ENCODE measurements around the gene CORIN.
"Not testable (repeated sequence)": the region's sequence is repeated elsewhere in the genome, so short reads cannot be mapped to it uniquely, and the experiment has no call there.

CORIN gene

GRCh38 chr4:47557255-47557654, 280.6 kb downstream of the CORIN start (continued):
- no peak for TF ChIP-seq RARB (CRISPR knock-in tag; IDR thresholded peaks at IDR 0.05)

- ATAC-seq = not testable (repeated sequence)
Observed at GRCh38 chr4:47555920-47556319, 281.9 kb downstream of the CORIN start.

- no peak for ATAC-seq
- TF ChIP-seq ZFP30 (CRISPR knock-in tag; IDR thresholded peaks at IDR 0.05) (no peak), ZNF565 (CRISPR knock-in tag; conservative IDR thresholded peaks at IDR 0.05; ENCODE audit: low read depth) (no peak)
Observed at GRCh38 chr4:47553329-47554125, 284.3 kb downstream of the CORIN start.

GRCh38 chr4:47551682-47552081, 286.2 kb downstream of the CORIN start:
- TF ChIP-seq, protein P1, sequence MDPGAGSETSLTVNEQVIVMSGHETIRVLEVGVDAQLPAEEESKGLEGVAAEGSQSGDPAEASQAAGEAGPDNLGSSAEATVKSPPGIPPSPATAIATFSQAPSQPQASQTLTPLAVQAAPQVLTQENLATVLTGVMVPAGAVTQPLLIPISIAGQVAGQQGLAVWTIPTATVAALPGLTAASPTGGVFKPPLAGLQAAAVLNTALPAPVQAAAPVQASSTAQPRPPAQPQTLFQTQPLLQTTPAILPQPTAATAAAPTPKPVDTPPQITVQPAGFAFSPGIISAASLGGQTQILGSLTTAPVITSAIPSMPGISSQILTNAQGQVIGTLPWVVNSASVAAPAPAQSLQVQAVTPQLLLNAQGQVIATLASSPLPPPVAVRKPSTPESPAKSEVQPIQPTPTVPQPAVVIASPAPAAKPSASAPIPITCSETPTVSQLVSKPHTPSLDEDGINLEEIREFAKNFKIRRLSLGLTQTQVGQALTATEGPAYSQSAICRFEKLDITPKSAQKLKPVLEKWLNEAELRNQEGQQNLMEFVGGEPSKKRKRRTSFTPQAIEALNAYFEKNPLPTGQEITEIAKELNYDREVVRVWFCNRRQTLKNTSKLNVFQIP (CRISPR knock-in tag; IDR thresholded peaks at IDR 0.05; ENCODE audit: borderline replicate concordance, low read depth) = no peak
- TF ChIP-seq RARB (CRISPR knock-in tag; IDR thresholded peaks at IDR 0.05) (no peak), ZNF70 (CRISPR knock-in tag; IDR thresholded peaks at IDR 0.05) (no peak), ZNF565 (CRISPR knock-in tag; conservative IDR thresholded peaks at IDR 0.05; ENCODE audit: low read depth) (no peak), ZFP3 (CRISPR knock-in tag; IDR thresholded peaks at IDR 0.05) (0 out of 2 replicates have a peak, but pooled peaks have one; percentile 23), SNAI2 (CRISPR knock-in tag; IDR thresholded peaks at IDR 0.05) (no peak), ZFP30 (CRISPR knock-in tag; IDR thresholded peaks at IDR 0.05) (no peak), ZC3H10 (CRISPR knock-in tag; IDR thresholded peaks at IDR 0.05) (peak; percentile 41; the same call in 1 of the 2 replicates), TOX (CRISPR knock-in tag; IDR thresholded peaks at IDR 0.05; ENCODE audit: borderline replicate concordance) (no peak), GLIS3 (CRISPR knock-in tag; IDR thresholded peaks at IDR 0.05) (no peak), ZNF8 (CRISPR knock-in tag; IDR thresholded peaks at IDR 0.05) (no peak), ISL1 (CRISPR knock-in tag; IDR thresholded peaks at IDR 0.05) (0 out of 2 replicates have a peak, but pooled peaks have one; percentile 20)
- TF ChIP-seq, protein P2, sequence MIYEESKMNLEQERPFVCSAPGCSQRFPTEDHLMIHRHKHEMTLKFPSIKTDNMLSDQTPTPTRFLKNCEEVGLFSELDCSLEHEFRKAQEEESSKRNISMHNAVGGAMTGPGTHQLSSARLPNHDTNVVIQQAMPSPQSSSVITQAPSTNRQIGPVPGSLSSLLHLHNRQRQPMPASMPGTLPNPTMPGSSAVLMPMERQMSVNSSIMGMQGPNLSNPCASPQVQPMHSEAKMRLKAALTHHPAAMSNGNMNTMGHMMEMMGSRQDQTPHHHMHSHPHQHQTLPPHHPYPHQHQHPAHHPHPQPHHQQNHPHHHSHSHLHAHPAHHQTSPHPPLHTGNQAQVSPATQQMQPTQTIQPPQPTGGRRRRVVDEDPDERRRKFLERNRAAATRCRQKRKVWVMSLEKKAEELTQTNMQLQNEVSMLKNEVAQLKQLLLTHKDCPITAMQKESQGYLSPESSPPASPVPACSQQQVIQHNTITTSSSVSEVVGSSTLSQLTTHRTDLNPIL (CRISPR knock-in tag; IDR thresholded peaks at IDR 0.05; ENCODE audit: low read depth) = no peak
- no peak; the same call in 2 of the 3 replicates for ATAC-seq

GRCh38 chr4:47550899-47551548, 286.8 kb downstream of the CORIN start:
- TF ChIP-seq ZFP30 (CRISPR knock-in tag; IDR thresholded peaks at IDR 0.05) = no peak
- no peak for TF ChIP-seq PPARA (CRISPR knock-in tag; IDR thresholded peaks at IDR 0.05; ENCODE audit: borderline replicate concordance)
- no peak for TF ChIP-seq GLIS3 (CRISPR knock-in tag; IDR thresholded peaks at IDR 0.05)
- ATAC-seq = no peak

- not testable (repeated sequence) for ATAC-seq
Observed at GRCh38 chr4:47550357-47550756, 287.5 kb downstream of the CORIN start.

Measured in SK-N-SH treated with all-trans-retinoic acid at 6 μM for 48 hours (cell line).